HEK293 (cell line): ENCODE data around the gene RXFP1.

Experiments
- CTCF ChIA-PET: fragments of 350-600 bp; formaldehyde crosslinking; extraction: SDS; loops from one replicate; lab custom pipeline; 2021; ENCODE audit warnings: antibody characterized with exemption; lab: Yijun Ruan, JAX
- POLR2A ChIA-PET: fragments of 300-600 bp; formaldehyde crosslinking; extraction: SDS; loops from one replicate; lab custom pipeline; 2020; ENCODE audit warnings: antibody characterized with exemption, inconsistent platforms; lab: Yijun Ruan, JAX
- H3K27ac ChIP-seq: fragments of 200-500 bp; sonication (Bioruptor generic); 2 replicates; pipeline ENCODE4 v1.5.1; 2014; ENCODE audit warnings: low read depth, low read length, control low read depth, inconsistent platforms; ENCODE audit errors: extremely low read depth
- H3K36me3 ChIP-seq, 2 experiments: fragments of 200-500 bp in 1 of 2; sonication (Bioruptor generic) in 1 of 2; 1 replicate in 1 of 2; 2 replicates in 1 of 2; pipeline ENCODE4 v1.5.1; 2014 to 2017; ENCODE audit warnings: inconsistent platforms in 2 of 2, low read length in 2 of 2; ENCODE audit not compliant: control insufficient read depth in 2 of 2, insufficient read depth in 1 of 2
- H3K4me1 ChIP-seq: fragments of 200-500 bp; sonication (Bioruptor generic); 2 replicates; pipeline ENCODE4 v1.5.1; 2014; ENCODE audit warnings: mild to moderate bottlenecking, low read length, inconsistent platforms; ENCODE audit not compliant: control insufficient read depth, insufficient read depth
- H3K4me3 ChIP-seq: 2 replicates; pipeline ENCODE4 v1.5.1; 2011; ENCODE audit warnings: low read depth, mild to moderate bottlenecking, control low read depth, low read length, moderate library complexity
- H3K9me3 ChIP-seq: fragments of 200-500 bp; sonication (Bioruptor generic); 2 replicates; pipeline ENCODE4 v1.5.1; 2014; ENCODE audit warnings: low read depth, low read length, inconsistent platforms; ENCODE audit not compliant: control insufficient read depth, insufficient read depth
- GLI4 ChIP-seq: fragments of 450-650 bp; formaldehyde crosslinking; IDR thresholded peaks from 2 replicates; pipeline ENCODE4 v1.5.1; 2016; ENCODE audit warnings: missing biosample characterization, missing genetic modification characterization
- HOXA7 ChIP-seq: sonication (generic); formaldehyde crosslinking; IDR thresholded peaks from 2 replicates; pipeline ENCODE4 v1.8.1; 2022; ENCODE audit warnings: missing genetic modification reagents, borderline replicate concordance
- KLF10 ChIP-seq: fragments of 450-650 bp; IDR thresholded peaks from 2 replicates; pipeline ENCODE4 v1.5.1; 2018; ENCODE audit warnings: missing biosample characterization, mild to moderate bottlenecking, missing genetic modification characterization
- KLF17 ChIP-seq: fragments of 450-650 bp; formaldehyde crosslinking; IDR thresholded peaks from 2 replicates; pipeline ENCODE4 v1.5.1; 2016; ENCODE audit warnings: missing biosample characterization, missing genetic modification characterization
- KLF9 ChIP-seq: fragments of 450-650 bp; formaldehyde crosslinking; IDR thresholded peaks from 2 replicates; pipeline ENCODE4 v1.5.1; 2016; ENCODE audit warnings: missing biosample characterization, missing genetic modification characterization, low read depth
- MZF1 ChIP-seq: fragments of 450-650 bp; formaldehyde crosslinking; IDR thresholded peaks from 2 replicates; pipeline ENCODE4 v1.5.1; 2017; ENCODE audit warnings: missing biosample characterization, missing genetic modification characterization, borderline replicate concordance
- SCRT2 ChIP-seq: fragments of 450-650 bp; formaldehyde crosslinking; IDR thresholded peaks from 2 replicates; pipeline ENCODE4 v1.5.1; 2016; ENCODE audit warnings: missing biosample characterization, missing genetic modification characterization
- SP7 ChIP-seq: fragments of 450-650 bp; formaldehyde crosslinking; IDR thresholded peaks from 2 replicates; pipeline ENCODE4 v1.5.1; 2016; ENCODE audit warnings: missing biosample characterization, missing genetic modification characterization
- TCF7L2 ChIP-seq: IDR thresholded peaks from 2 replicates; pipeline ENCODE4 v1.6.1; 2011; ENCODE audit warnings: low read depth, mild to moderate bottlenecking, inconsistent platforms, low read length, moderate library complexity, borderline replicate concordance
- YY2 ChIP-seq: fragments of 450-650 bp; formaldehyde crosslinking; IDR thresholded peaks from 2 replicates; pipeline ENCODE4 v1.5.1; 2016; ENCODE audit warnings: missing biosample characterization, missing genetic modification characterization
- ZBTB20 ChIP-seq: fragments of 450-650 bp; formaldehyde crosslinking; IDR thresholded peaks from 2 replicates; pipeline ENCODE4 v1.5.1; 2016; ENCODE audit warnings: missing biosample characterization, missing genetic modification characterization
- ZBTB8A ChIP-seq: fragments of 450-650 bp; formaldehyde crosslinking; IDR thresholded peaks from 2 replicates; pipeline ENCODE4 v1.5.1; 2016; ENCODE audit warnings: missing biosample characterization, missing genetic modification characterization
- ZNF10 ChIP-seq: fragments of 450-650 bp; formaldehyde crosslinking; IDR thresholded peaks from 2 replicates; pipeline ENCODE4 v1.5.1; 2017; ENCODE audit warnings: missing biosample characterization, missing genetic modification characterization
- ZNF311 ChIP-seq: fragments of 450-650 bp; formaldehyde crosslinking; IDR thresholded peaks from 2 replicates; pipeline ENCODE4 v1.5.1; 2017; ENCODE audit warnings: missing biosample characterization, missing genetic modification characterization, borderline replicate concordance
- ZNF335 ChIP-seq: fragments of 450-650 bp; formaldehyde crosslinking; conservative IDR thresholded peaks from 2 replicates; pipeline ENCODE4 v1.5.1; 2016; ENCODE audit warnings: missing biosample characterization, missing genetic modification characterization
- ZNF362 ChIP-seq: fragments of 450-650 bp; formaldehyde crosslinking; IDR thresholded peaks from 2 replicates; pipeline ENCODE4 v1.5.1; 2016; ENCODE audit warnings: missing biosample characterization, missing genetic modification characterization
- ZNF398 ChIP-seq: fragments of 450-650 bp; formaldehyde crosslinking; IDR thresholded peaks from 2 replicates; pipeline ENCODE4 v1.5.1; 2017; ENCODE audit warnings: missing biosample characterization, missing genetic modification characterization
- ZNF48 ChIP-seq: fragments of 450-650 bp; formaldehyde crosslinking; IDR thresholded peaks from 2 replicates; pipeline ENCODE4 v1.5.1; 2016; ENCODE audit warnings: missing biosample characterization, missing genetic modification characterization
- ZNF529 ChIP-seq: fragments of 450-650 bp; formaldehyde crosslinking; IDR thresholded peaks from 2 replicates; pipeline ENCODE4 v1.5.1; 2017; ENCODE audit warnings: missing genetic modification characterization, missing biosample characterization; ENCODE audit not compliant: insufficient replicate concordance
- ZNF664 ChIP-seq: fragments of 450-650 bp; formaldehyde crosslinking; IDR thresholded peaks from 2 replicates; pipeline ENCODE4 v1.5.1; 2016; ENCODE audit warnings: missing biosample characterization, missing genetic modification characterization
- ZNF692 ChIP-seq: fragments of 450-650 bp; formaldehyde crosslinking; IDR thresholded peaks from 2 replicates; pipeline ENCODE4 v1.5.1; 2016; ENCODE audit warnings: missing biosample characterization, missing genetic modification characterization
- ZXDB ChIP-seq: fragments of 450-650 bp; formaldehyde crosslinking; IDR thresholded peaks from 2 replicates; pipeline ENCODE4 v1.5.1; 2016; ENCODE audit warnings: missing biosample characterization, missing genetic modification characterization

Gene RXFP1

DNA sequence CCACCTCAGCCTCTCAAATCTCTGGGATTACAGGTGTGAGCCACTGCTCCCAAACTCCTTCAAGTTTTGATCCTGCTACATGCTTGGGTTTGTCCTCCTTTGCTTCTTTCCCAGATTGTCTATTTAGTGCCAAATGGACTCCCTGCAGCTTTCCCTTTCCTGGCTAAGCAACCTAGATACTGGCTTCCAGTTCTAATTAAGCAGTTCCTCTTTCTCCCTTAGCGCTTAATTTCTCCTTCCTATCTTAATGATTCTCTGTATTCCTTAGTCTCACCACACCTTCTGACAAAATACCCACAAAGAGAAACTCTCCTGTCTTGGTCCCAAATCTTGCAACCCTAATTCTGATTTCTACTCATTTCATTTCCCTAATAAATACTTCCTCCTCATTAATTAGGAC, 7.8 kb downstream of the RXFP1 start:
- H3K36me3 ChIP-seq, result no peaks in the 10 kb centered on the region
- H3K9me3 ChIP-seq, result no peaks in the 10 kb centered on the region
- no peak overlapping the region for H3K27ac ChIP-seq
- ChIA-PET CTCF (no interaction called here), POLR2A (no interaction called here)
- TF ChIP-seq KLF10 (tag by site-specific recombination) (no peak), ZNF664 (tag by site-specific recombination) (no peak), ZNF311 (no peak)
- no peak overlapping the region for H3K4me3 ChIP-seq
- H3K4me1 ChIP-seq, result no peaks in the 10 kb centered on the region

DNA sequence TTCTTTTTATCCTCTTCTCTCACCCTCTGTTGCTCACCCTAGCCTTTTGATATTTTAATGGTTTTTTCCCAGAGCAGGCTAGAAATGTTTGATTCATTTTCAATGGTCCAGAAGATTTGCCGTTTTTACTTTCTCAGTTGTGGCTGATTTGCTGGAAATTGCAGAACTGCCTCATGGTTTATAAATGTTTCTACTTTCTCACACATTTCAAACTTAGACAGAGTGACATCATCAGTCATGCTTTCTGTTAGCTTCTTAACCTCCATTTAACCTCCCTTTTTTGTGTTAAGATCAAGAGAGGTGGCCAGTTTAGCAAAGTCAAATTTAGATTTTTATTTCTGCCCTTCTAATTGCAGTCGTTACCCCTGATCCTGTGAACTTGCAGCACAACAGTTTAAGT, 8.7 kb downstream of the RXFP1 start:
- ChIA-PET POLR2A (no interaction called here), CTCF (no interaction called here)

GRCh38 chr4:158530898-158531297, 9.2 kb downstream of the RXFP1 start:
- CTCF ChIA-PET, result no interaction called here
- H3K36me3 ChIP-seq, result no peaks in the 10 kb centered on the region
- no peaks in the 10 kb centered on the region for H3K4me1 ChIP-seq
- POLR2A ChIA-PET, result no interaction called here
- TF ChIP-seq ZNF10 (tag by site-specific recombination) (no peak), MZF1 (tag by site-specific recombination) (no peak), SCRT2 (tag by site-specific recombination) (no peak), ZNF692 (tag by site-specific recombination) (no peak)
- TF ChIP-seq, all 188 proteins: peak for 0
- H3K27ac ChIP-seq, result no peak overlapping the region
- no peak overlapping the region for H3K4me3 ChIP-seq
- no peaks in the 10 kb centered on the region for H3K9me3 ChIP-seq

More for the DNA sequence above, 8.7 kb downstream of the RXFP1 start:
- TF ChIP-seq YY2 (tag by site-specific recombination), result no peak
- TF ChIP-seq ZNF48 (tag by site-specific recombination), result no peak
- TF ChIP-seq ZNF529, result no peak
- TF ChIP-seq KLF9, result no peak
- no peak for TF ChIP-seq SP7 (tag by site-specific recombination)
- no peak for TF ChIP-seq ZNF398 (tag by site-specific recombination)
- no peak for TF ChIP-seq GLI4 (tag by site-specific recombination)
- TF ChIP-seq ZXDB, result no peak
- no peak for TF ChIP-seq TCF7L2
- TF ChIP-seq ZBTB8A (tag by site-specific recombination), result no peak
- TF ChIP-seq KLF17 (tag by site-specific recombination), result no peak
- no peak for TF ChIP-seq HOXA7
- no peak for TF ChIP-seq ZBTB20 (tag by site-specific recombination)
- TF ChIP-seq ZNF335 (tag by site-specific recombination), result no peak
- TF ChIP-seq ZNF362, result no peak
- Histone ChIP-seq H3K36me3 (no peaks in the 10 kb centered on the region), H3K9me3 (no peaks in the 10 kb centered on the region), H3K4me1 (no peaks in the 10 kb centered on the region), H3K27ac (no peak overlapping the region), H3K4me3 (no peak overlapping the region)
